GM13976 (cell line): ENCODE results near the gene AQP12A.

Experiments used
- DNase-seq: peaks from one replicate; pipeline ENCODE4 v3.0.0; 2012; ENCODE audit warnings: low spot score
- in situ Hi-C: fragments of 300-500 bp; cut with MboI; formaldehyde crosslinking; loops from one replicate; pipeline ENCODE4 v1.12.0; 2022; ENCODE audit warnings: low sequenced_read_pairs, mixed read lengths, inconsistent platforms; ENCODE audit not compliant: unreplicated experiment
- TF ChIP-seq, protein P1 (sequence below): IDR thresholded peaks from 2 replicates; pipeline ENCODE4 v1.5.1; 2012; ENCODE audit warnings: borderline replicate concordance, mild to moderate bottlenecking; ENCODE audit not compliant: insufficient read depth; ENCODE audit errors: extremely low read depth, missing control alignments, control extremely low read depth

Gene AQP12A

DNA sequence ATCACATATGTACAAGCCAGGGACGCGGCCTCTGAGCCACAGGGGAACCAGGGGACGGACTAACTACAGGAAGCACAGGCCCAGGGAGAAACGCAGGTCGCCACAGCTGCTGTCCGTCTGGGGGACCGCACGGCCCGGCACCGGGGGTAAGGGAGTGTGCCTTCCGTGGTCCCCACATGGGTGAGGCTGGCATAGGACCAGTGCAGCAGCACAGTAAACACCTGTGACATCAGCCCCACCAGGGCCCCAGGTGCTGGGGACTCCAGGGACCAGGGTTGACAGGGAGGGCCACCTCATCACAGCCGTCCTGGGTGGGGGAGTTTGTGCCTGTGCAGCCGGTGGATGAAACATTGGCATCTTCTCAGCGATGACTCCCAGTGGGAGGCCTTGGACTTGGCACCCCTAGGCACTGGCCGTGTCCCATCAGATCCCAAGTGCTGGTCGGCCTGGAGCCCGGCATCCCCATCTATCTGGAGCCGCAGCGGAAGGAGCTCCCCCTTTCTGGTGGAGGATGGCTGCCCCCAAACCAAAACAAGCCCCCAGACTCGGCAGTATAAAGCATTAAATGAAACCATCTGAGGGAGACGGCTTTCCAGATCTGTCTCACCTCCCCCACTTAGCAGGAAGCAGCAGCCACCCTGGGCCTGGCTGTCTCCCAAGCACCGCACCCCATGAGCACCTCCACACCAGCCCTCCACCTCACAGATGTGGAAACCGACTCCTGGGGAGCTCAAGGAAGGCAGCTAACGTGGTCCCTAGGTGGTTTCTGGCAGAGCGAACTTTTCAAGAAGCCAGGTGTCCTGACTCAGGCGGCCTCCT, 22.5 kb downstream of the AQP12A start:
- no peak for DNase-seq
- in situ Hi-C loops = loop anchor here (25.0 kb wide), 1 partner anchor 202 kb away; no protein-coding TSS in a partner anchor

DNA sequence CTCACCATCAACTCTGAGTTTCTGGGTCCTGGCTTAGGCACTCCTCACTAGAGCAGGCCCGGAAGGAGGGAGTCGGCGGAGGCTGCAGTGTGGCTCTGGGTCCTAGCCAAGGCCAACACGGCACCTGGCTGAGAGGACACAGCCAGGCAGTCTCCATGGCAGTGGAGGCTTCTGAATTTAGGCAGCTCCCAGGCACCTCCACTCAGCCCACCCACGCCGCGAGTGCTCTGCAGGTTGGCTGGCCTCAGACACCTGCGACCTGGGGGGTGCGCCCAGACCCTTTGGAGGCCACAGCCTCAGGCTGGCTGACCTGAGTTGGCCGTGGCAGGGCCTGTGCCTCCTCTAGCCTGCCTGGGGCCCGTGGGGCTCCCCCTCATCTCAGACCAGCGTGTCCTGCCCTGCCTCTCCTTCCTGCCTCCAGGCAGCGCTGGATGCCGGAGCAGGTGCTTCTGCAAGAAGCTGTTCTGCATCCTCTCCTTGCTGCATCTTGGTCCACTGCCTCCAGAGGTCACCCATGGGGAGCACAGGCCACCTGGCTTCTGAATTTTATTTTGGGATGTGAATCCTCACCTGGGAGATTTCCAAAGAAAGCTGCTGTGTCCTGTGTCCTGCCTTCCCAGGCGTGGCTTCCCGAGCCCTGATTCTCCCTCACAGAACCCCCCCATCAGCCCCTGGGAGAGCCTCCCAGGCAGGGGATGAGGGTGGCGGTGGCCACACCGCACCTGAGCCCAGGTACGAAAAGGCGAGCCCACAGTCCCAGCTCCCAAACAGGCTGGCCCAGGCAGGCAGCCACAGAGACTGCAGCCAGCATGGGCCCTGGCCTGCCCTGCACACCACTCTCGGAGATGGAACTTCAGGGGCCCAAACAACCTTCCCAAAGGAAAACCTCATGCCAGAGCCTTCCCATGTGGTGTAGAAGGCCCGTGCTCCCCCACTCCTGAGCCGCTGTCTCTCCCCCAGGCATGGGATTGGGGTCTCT, 23.4 kb downstream of the AQP12A start:
- in situ Hi-C loops = loop anchor here (25.0 kb wide), 1 partner anchor 203 kb away; no protein-coding TSS in a partner anchor

More for the DNA sequence above, 22.5 kb downstream of the AQP12A start:
- TF ChIP-seq, protein P1, sequence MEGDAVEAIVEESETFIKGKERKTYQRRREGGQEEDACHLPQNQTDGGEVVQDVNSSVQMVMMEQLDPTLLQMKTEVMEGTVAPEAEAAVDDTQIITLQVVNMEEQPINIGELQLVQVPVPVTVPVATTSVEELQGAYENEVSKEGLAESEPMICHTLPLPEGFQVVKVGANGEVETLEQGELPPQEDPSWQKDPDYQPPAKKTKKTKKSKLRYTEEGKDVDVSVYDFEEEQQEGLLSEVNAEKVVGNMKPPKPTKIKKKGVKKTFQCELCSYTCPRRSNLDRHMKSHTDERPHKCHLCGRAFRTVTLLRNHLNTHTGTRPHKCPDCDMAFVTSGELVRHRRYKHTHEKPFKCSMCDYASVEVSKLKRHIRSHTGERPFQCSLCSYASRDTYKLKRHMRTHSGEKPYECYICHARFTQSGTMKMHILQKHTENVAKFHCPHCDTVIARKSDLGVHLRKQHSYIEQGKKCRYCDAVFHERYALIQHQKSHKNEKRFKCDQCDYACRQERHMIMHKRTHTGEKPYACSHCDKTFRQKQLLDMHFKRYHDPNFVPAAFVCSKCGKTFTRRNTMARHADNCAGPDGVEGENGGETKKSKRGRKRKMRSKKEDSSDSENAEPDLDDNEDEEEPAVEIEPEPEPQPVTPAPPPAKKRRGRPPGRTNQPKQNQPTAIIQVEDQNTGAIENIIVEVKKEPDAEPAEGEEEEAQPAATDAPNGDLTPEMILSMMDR = no peak

DNA sequence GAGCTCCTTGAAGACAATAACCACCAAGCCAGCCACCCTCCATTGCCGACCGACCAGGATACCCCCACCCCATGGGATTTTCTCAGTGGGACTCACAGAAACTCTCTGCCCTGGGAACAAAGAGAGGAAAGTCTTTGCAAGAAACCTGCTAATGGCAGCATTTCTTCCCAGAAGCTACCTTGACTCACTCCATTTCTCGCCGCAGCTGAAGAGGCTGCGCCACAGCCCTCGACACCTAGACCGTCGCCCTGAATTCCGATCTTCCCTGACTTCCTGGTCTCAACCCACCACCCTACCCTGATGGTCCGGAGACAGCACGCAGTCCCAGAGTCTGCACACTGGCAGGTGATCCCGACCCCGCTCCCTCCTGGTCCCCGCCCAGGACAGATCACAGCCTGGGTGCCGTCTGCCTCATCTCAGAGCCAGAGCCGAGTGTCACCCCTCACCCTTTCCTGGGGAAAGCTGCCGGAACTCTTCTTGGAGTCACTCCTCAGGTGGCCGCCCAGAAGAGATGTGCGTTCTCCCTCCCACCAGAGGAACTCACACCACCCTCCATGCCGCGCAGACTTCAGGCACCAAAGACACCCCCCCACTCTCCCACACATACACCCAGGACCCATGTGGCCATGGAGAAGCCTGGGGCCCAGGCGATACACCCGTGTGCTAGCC, 24.6 kb downstream of the AQP12A start:
- no peak for DNase-seq
- in situ Hi-C loops = loop anchor here (25.0 kb wide), 1 partner anchor 204 kb away; no protein-coding TSS in a partner anchor
- TF ChIP-seq, protein P1 = no peak

More for the DNA sequence above, 23.4 kb downstream of the AQP12A start:
- no peak for DNase-seq
- TF ChIP-seq, protein P1 = no peak

DNA sequence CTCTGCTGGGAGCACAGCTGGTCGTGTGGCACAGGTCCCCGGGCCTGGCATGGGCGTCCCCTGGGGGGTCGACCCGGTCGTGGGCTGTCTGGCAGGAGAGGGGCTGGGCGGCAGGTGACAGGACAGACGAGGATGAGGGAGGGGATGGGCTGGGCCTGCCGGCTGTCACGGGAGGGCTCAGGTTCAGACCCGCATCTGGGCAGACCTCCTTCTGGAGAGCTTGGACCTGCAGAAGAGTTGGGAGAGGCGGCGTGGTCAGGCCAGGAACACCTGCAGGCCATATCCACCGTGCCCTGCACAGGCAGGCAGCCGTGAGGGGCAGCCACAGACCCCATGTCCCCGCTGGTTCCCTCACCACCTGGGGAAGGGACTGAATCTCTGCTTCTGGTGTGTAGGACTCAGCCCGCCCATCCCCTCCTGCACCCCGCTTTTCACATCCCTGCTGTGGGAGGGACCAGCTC, 25.5 kb downstream of the AQP12A start:
- TF ChIP-seq, protein P1 = no peak
- in situ Hi-C loops = loop anchor here (25.0 kb wide), 1 partner anchor 205 kb away; no protein-coding TSS in a partner anchor
- no peak for DNase-seq

DNA sequence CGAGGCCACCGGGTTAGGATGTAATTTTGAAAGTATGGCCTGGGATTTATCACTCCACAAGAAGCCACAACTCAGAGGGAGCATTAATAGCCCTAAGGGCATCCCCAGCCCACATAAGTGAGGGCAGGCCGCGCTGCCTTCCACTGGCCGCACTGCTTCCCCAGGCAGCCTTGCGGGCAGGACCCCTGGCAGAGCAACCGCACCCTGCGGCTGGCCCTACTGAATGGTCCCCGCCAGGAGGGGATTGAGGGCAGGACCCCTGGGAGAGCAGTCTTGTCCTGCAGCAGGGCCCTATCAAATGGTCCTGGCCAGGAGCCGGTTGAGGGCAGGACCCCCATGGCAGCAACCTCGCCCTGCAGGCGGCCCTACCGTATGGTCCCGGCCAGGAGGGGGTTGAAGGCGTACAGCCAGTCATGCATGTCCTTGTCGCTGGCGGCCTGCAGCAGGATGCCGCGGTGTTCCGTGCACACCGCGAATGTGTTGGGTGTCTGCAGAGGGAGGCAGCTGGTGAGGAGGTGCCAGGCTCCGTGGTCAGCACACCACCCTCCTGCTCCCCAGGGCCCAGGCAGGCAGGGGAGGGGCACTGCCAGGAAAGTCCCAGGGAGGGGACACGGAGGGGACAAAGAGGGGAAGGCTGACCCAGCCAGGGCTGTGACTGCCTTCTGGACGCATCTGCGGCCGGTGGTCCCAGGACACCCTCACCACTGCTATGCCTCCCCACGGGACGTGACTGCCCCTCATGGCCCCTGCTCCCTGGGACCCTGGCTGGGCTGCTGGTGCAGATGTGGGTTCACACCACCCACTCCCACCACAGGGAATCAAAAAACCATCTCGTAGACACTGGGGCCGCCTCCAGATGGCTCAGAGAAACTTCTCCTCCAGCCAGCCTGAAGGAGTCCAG, 26.3 kb downstream of the AQP12A start:
- in situ Hi-C loops = loop anchor here (25.0 kb wide), 1 partner anchor 206 kb away; no protein-coding TSS in a partner anchor
- TF ChIP-seq, protein P1 = no peak
- DNase-seq = no peak
